Neuron (in vitro differentiated cells): ENCODE measurements around the gene GAREM2.
A peak's percentile ranks its signal among the peaks of the same experiment; 100 is the strongest.

Source experiments
- H2AFZ ChIP-seq: one replicate; pipeline ENCODE4 v1.6.1; 2013; ENCODE audit warnings: low read depth, mild to moderate bottlenecking, inconsistent platforms, low read length, moderate library complexity
- H3K27me3 ChIP-seq: one replicate; pipeline ENCODE4 v1.6.1; 2013; ENCODE audit warnings: low read length; ENCODE audit not compliant: insufficient read depth
- H3K36me3 ChIP-seq: one replicate; pipeline ENCODE4 v1.6.1; 2013; ENCODE audit warnings: low read length; ENCODE audit not compliant: insufficient read depth
- H3K4me1 ChIP-seq: one replicate; pipeline ENCODE4 v1.6.1; 2013; ENCODE audit warnings: low read length; ENCODE audit not compliant: insufficient read depth
- H3K4me3 ChIP-seq: 2 replicates; pipeline ENCODE4 v1.5.1; 2013; ENCODE audit warnings: mild to moderate bottlenecking, low read length, moderate library complexity
- H3K9me3 ChIP-seq: one replicate; pipeline ENCODE4 v1.6.1; 2013; ENCODE audit warnings: low read length

Gene GAREM2

DNA sequence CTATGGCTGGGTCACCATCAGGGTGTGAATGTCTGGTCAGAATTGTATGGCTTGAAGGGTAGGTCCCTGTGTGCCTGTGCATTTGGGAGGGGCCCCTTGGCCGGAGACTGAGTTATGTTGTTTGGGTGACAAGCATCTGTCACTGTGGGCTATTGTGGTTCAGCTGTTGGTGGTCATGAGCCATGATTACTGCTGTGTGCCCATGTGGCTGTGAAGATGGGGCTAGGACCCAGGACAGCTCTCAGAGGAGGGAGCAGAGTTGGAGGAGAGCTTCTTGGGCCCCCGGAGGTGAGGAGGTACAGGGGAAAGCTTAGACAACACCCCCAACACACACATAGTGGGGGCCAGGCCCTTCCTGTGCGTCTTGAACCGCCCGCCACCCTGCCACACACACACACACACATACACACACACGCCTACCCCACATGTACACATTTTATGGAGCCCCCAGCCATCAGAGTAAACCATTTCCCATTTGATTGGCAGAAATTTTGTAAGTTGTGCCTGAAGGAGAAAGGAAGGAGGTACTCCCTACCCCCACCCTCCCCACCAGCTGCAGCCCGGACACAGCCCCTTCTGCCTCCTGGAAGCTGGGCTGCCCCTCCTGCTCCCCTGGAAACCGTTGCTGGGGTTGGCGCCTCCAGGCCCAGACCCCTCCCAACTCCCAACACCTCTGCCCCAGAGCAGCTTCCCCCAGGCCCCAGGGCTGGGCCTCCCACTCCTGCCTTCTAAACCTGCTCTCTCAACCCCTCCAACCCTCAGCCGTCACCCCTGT, 2.0 kb downstream of the GAREM2 start:
- Histone ChIP-seq H3K4me1 (peaks cover 31% of the 10 kb centered on the region), H2AFZ (no peak overlapping the region), H3K27me3 (no peaks in the 10 kb centered on the region), H3K36me3 (peaks cover 11% of the 10 kb centered on the region), H3K4me3 (peak overlapping the region; percentile 80), H3K9me3 (no peaks in the 10 kb centered on the region)

DNA sequence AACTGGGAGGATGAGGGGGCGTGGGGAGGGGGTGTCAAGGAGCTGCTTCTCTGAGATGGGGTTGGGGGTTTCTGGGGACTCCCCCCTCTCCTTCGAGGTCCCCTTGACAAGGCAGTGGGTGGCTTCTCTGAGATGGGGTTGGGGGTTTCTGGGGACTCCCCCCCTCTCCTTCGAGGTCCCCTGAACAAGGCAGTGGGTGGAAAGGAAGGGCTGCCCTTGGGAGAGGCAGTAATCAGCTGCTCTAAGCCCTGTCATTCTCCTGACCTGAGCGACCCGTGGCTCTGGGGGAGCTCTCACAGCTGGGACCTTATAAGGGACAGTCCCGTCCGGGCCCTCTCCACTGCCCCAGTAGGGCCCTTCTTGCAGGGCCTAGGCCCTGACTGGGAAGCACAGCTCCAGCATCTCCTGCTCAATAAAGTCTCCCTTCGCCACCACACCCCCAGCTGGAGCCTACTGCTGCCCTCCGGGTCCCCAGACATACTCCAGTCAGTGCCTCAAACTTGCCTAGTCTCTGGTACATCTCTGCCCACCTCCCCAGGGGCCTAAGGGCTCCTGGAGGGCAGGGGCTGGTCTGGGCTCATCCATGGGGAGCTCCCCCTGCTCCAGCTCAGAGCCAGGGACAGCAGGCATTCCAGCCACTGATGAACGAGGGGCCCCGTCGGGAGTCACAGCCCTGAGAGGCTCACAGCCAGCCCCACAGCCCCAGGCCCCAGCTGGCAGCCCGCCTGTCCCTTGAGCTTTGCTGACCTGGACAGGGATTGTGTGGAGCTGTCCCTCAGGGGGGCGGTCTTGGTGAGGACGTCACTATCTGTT, 2.8 kb downstream of the GAREM2 start:
- Histone ChIP-seq H3K4me1 (peaks cover 33% of the 10 kb centered on the region), H2AFZ (no peak overlapping the region), H3K36me3 (peaks cover 11% of the 10 kb centered on the region), H3K27me3 (no peaks in the 10 kb centered on the region), H3K4me3 (no peak overlapping the region), H3K9me3 (no peaks in the 10 kb centered on the region)

DNA sequence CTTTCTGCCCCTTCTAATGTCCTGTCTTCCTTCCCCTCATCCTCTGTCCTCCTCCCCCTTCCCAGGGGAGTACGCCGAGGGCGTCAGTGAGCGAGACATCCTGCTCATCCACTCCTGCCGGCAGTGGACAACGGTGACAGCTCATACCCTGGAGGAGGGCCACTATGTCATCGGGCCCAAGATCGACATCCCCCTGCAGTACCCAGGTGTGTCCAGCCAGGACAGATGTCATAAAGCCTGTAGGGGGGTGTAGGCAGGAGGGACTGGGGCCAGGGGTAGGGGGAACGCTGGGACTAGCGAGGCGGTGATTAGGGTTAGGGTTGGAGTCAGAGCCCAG, 3.4 kb downstream of the GAREM2 start:
- no peaks in the 10 kb centered on the region for H3K27me3 ChIP-seq
- H3K9me3 ChIP-seq: no peaks in the 10 kb centered on the region

DNA sequence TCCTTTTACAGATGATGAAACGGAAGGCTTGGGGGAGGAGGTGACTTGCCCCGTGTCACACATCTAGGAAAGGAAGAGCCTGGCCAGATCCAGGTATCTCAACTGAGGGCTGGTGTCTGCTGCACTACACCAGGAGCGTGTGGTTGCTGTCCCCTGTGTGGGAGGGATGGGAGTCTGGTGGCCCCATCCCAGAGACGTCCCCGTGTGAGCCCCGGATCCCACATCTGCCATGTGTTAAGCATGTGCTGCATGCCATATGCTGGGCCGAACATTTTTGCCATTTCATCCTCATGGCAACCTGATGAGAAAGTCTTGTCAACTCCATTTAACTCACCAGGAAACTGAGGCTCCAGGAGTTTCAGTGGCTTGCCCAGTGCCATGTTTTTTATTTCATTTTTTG, 4.2 kb downstream of the GAREM2 start:
- H3K27me3 ChIP-seq: no peaks in the 10 kb centered on the region
- no peak overlapping the region for H3K4me3 ChIP-seq
- peaks cover 33% of the 10 kb centered on the region for H3K4me1 ChIP-seq
- H3K9me3 ChIP-seq: no peaks in the 10 kb centered on the region
- H2AFZ ChIP-seq: no peak overlapping the region
- H3K36me3 ChIP-seq: peaks cover 17% of the 10 kb centered on the region

More for the DNA sequence above, 3.4 kb downstream of the GAREM2 start:
- H3K4me1 ChIP-seq: peaks cover 33% of the 10 kb centered on the region
- no peak overlapping the region for H3K4me3 ChIP-seq
- H2AFZ ChIP-seq: no peak overlapping the region
- peaks cover 13% of the 10 kb centered on the region for H3K36me3 ChIP-seq

DNA sequence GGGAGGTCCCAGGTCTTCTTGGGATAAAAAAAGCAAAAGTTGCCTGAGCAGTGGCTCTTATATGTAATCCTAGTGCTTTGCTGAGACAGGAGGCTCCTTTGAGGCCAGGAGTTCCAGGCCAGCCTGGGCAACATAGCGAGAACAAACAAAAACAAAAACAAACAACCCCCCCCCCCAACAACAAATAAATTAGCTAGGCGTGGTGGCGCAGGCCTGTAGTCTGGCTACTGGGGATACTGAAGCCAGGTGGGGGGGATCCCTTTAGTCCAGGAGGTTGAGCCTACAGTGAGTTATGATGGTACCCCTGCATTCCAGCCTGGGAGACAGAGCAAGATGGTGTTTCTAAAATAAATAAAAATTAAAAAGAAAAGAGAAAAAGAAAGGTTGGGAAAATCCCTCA, 5.4 kb downstream of the GAREM2 start:
- no peak overlapping the region for H2AFZ ChIP-seq
- H3K36me3 ChIP-seq: peaks cover 26% of the 10 kb centered on the region
- no peaks in the 10 kb centered on the region for H3K27me3 ChIP-seq
- H3K4me1 ChIP-seq: peaks cover 33% of the 10 kb centered on the region
- no peaks in the 10 kb centered on the region for H3K9me3 ChIP-seq
- no peak overlapping the region for H3K4me3 ChIP-seq

DNA sequence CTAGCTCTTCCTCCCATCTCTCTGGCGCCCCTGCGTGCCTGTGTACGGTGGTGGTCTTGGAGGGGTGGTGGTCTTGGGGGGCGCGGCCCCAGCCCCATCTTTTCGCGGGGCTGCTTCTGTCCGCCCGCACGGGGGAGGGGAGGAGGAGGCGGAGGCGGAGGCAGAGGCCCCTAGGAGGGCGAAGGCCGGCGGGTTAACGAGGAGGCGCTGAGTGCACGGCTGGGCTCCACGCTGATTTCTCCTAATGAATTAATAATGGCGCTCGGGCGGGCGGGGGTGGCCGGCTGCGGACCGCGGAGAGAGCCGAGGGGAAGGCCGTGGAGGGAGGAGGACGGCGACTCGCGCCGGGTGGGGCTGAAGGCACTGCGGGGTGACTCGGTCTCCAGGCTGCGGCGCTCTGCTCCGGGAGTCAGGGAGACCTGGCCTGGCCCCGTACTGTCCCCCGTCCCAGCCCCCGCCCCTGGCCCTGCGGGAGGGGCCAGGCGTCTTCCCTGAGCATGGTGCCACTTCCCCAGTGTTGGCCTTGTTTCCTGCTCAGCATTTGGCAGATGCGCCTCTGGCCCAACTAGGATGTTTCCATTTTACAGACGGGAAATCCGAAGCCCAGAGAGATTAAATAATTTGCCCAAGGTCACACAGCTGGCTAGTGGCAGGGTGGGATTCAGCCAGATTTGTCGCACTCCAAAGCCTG, 6.0 kb downstream of the GAREM2 start:
- Histone ChIP-seq H2AFZ (no peak overlapping the region), H3K9me3 (no peaks in the 10 kb centered on the region), H3K4me1 (peaks cover 33% of the 10 kb centered on the region), H3K27me3 (no peaks in the 10 kb centered on the region), H3K36me3 (peaks cover 29% of the 10 kb centered on the region), H3K4me3 (no peak overlapping the region)

DNA sequence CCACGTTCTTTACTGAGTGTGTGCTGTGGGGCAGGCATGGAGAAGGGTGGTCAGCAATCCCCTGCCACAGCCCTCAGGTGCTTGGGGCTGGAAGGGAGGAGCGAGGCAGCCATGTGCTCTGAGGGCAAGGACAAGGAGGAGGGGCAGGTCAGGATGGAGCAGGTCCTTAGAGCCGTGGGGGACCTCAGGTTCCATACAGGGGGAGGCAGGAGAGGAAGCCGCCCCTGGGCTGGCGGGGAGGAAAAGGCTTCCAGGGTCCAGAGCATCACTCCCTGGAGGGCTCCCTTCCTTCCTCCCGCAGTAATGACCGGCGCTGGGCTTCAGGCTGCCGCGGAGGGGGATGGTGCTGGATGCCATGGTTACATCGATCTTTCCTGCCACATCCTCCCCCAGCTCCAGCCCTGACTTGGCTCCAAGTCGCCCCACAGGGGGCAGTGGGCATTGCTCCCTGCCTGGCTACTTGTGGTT, 6.6 kb downstream of the GAREM2 start:
- H2AFZ ChIP-seq: no peak overlapping the region
- peaks cover 27% of the 10 kb centered on the region for H3K4me1 ChIP-seq
- peaks cover 31% of the 10 kb centered on the region for H3K36me3 ChIP-seq
- no peak overlapping the region for H3K4me3 ChIP-seq
- H3K9me3 ChIP-seq: no peaks in the 10 kb centered on the region
- H3K27me3 ChIP-seq: no peaks in the 10 kb centered on the region

DNA sequence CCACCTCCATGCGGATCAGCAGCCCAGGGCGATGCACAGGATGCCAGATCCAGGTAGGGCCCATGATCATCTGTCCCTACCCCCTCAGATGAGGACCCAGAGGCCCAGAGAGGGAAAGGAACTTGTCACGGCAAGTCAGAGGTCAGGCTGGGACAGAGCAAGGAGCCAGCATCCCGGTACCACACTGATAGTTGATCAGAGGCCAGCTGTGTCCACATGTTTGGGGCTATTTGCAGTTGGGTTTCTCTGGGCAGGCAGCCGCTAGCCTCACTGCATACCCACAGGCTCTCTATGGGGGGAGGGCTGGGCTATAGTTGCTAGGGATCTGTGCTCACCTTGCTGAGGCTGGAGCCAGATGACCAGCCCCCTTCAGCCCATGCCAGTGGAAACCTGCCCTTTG, 9.6 kb downstream of the GAREM2 start:
- no peaks in the 10 kb centered on the region for H3K9me3 ChIP-seq
- H3K27me3 ChIP-seq: no peaks in the 10 kb centered on the region

DNA sequence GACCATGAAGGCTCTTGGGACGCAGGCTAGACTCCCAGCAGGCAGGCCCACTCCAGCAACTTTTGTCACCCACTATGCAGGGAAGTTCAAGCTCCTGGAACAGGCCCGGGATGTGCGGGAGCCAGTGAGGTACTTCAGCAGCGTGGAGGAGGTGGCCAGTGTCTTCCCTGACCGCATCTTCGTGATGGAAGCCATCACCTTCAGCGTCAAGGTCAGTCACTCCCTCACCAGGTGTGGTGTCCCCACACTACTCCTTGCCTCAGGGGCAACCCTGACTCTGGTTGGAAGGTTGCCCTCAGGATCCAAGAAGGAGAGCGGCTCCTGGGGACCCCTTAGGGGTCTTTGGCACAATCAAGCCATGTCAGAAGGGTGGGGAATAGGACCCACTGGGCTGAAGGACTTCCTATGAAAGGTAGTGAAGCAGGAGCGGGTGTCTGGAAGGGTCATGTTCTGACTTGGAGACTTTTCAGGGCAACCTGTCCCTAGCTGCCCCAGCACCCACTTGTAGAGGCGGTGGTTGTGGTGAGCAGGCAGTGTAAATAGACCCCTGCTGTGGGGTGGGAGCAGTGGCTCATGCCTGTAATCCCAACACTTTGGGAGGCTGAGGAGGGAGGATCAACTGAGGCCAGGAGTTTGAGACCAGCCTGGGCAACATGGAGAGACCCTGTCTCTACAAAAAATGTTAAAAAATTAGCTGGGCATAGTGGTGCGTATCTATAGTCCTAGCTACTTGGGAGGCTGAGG, 10.2 kb downstream of the GAREM2 start:
- no peak overlapping the region for H2AFZ ChIP-seq
- no peak overlapping the region for H3K4me3 ChIP-seq
- H3K9me3 ChIP-seq: no peaks in the 10 kb centered on the region
- no peaks in the 10 kb centered on the region for H3K27me3 ChIP-seq
- H3K36me3 ChIP-seq: peaks cover 35% of the 10 kb centered on the region
- H3K4me1 ChIP-seq: peaks cover 9% of the 10 kb centered on the region

More for the DNA sequence above, 9.6 kb downstream of the GAREM2 start:
- peaks cover 9% of the 10 kb centered on the region for H3K4me1 ChIP-seq
- no peak overlapping the region for H3K4me3 ChIP-seq
- H2AFZ ChIP-seq: no peak overlapping the region
- peaks cover 29% of the 10 kb centered on the region for H3K36me3 ChIP-seq

DNA sequence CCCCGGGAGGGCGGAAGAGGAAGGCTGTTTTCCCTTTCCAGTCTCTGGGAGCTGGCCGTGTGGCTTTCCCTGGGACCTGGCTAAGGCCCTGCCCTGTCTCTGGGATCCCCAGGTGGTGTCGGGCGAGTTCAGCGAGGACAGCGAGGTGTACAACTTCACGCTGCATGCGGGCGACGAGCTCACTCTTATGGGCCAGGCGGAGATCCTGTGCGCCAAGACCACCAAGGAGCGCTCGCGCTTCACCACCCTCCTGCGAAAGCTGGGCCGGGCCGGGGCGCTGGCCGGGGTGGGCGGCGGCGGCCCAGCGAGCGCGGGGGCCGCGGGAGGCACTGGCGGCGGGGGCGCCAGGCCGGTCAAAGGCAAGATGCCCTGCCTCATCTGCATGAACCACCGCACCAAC, 11.2 kb downstream of the GAREM2 start:
- Histone ChIP-seq H3K9me3 (no peaks in the 10 kb centered on the region), H3K4me1 (peaks cover 7% of the 10 kb centered on the region), H2AFZ (no peak overlapping the region), H3K27me3 (no peaks in the 10 kb centered on the region), H3K4me3 (no peak overlapping the region), H3K36me3 (peaks cover 45% of the 10 kb centered on the region)

DNA sequence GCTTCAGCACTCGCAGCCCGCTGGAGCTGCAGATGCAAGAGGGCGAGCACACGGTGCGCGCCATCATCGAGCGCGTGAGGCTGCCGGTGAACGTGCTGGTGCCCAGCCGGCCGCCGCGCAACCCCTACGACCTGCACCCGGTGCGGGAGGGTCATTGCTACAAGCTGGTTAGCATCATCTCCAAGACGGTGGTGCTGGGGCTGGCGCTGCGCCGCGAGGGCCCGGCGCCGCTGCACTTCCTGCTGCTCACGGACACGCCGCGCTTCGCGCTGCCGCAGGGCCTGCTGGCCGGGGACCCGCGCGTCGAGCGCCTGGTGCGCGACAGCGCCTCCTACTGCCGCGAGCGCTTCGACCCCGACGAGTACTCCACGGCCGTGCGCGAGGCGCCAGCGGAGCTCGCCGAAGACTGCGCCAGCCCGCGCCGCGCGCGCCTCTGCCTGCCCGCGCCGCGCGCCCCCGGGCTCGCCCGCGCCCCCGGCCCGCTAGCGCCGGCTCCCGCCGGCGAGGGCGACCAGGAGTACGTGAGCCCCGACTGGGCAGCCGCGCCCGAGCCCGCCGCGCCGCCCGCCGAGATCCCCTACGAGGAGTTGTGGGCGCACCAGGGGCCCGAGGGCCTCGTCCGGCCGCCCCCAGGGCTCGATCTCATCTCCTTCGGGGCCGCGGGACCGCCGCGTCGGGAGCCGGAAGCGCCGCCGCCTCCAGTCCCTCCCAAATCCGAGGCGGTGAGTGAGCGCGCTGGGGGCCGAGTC, 11.8 kb downstream of the GAREM2 start:
- H3K36me3 ChIP-seq: peaks cover 51% of the 10 kb centered on the region
- no peaks in the 10 kb centered on the region for H3K9me3 ChIP-seq
- no peaks in the 10 kb centered on the region for H3K27me3 ChIP-seq
- no peak overlapping the region for H3K4me3 ChIP-seq
- H2AFZ ChIP-seq: no peak overlapping the region
- H3K4me1 ChIP-seq: peaks cover 2% of the 10 kb centered on the region

DNA sequence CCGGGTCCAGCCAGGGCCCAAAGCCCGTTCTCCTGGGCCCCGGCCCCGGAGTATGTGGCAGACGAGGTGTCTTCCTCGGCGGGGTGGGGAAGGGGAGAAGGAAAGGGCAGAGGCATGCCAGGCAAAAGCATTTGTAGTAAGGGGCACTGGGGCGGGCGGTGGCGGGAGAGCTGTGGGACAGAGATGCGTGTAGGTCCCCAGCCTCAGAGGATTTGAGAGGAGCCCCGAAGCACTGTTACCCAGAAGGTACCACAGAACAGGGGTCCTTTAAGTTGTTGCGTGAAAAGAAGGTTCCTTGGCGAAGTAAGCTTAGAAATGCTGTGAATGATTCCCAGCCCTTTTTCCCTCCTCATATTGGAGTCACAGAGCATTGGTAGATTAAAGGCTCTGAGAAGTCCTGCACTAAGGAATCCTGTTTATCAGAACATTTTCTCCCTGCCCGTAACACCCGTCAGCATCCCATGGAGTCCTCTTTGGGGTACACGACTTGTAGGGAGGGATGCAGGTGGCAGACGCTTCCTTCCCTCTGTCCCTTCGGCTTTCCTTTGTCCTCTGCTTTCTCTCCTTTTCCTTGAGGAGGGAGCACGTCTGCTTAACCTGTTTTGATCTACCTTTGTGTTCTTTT, 12.5 kb downstream of the GAREM2 start:
- H3K9me3 ChIP-seq: no peaks in the 10 kb centered on the region
- no peak overlapping the region for H3K4me3 ChIP-seq
- no peak overlapping the region for H2AFZ ChIP-seq
- H3K27me3 ChIP-seq: no peaks in the 10 kb centered on the region
- no peaks in the 10 kb centered on the region for H3K4me1 ChIP-seq
- peaks cover 56% of the 10 kb centered on the region for H3K36me3 ChIP-seq
